Chondrocyte (in vitro differentiated cells): Measurements from ENCODE around the gene DUSP22. TPM values are rescaled to one million over a fixed set of nuclear protein-coding genes. Genes with fewer than 3 reads are reported as not detected.
A peak's percentile ranks its signal among the peaks of the same experiment; 100 is the strongest.

Experiments
- DNase-seq: peaks from one replicate; pipeline ENCODE4 v3.0.0; 2021; ENCODE audit warnings: mixed read lengths, low spot score
- H3K27ac Mint-ChIP-seq: one replicate; pipeline ENCODE4 v1.8.0; 2021; ENCODE audit warnings: mild to moderate bottlenecking, moderate library complexity, mixed read lengths; ENCODE audit not compliant: unreplicated experiment
- H3K27me3 Mint-ChIP-seq: 2 replicates; pipeline ENCODE4 v1.8.0; 2021; ENCODE audit warnings: low read depth, mixed read lengths
- H3K36me3 Mint-ChIP-seq: 2 replicates; pipeline ENCODE4 v1.8.0; 2021; ENCODE audit warnings: low read depth, mixed read lengths
- H3K4me1 Mint-ChIP-seq: 2 replicates; pipeline ENCODE4 v1.8.0; 2021; ENCODE audit warnings: low read depth, mild to moderate bottlenecking, mixed read lengths
- H3K4me3 Mint-ChIP-seq: one replicate; pipeline ENCODE4 v1.8.0; 2021; ENCODE audit warnings: mild to moderate bottlenecking, moderate library complexity, mixed read lengths; ENCODE audit not compliant: unreplicated experiment
- H3K9me3 Mint-ChIP-seq: 2 replicates; pipeline ENCODE4 v1.8.0; 2021; ENCODE audit warnings: low read depth, mixed read lengths
- CTCF ChIP-seq: fragments of 200-600 bp; sonication (generic); IDR thresholded peaks from 2 replicates; pipeline ENCODE4 v1.5.0; 2021; ENCODE audit warnings: antibody characterized with exemption, mild to moderate bottlenecking, moderate library complexity
- total RNA-seq: library from RNA; stranded (reverse); gene quantifications from 3 replicates; pipeline ENCODE4 v1.2.1, GENCODE V29; 2021

The DUSP22 gene
- total RNA-seq, 1 donor from 2014 or later = 34.2 TPM

GRCh38 chr6:351867-352289 lies 59.6 kb downstream of the DUSP22 start:
- Mint-ChIP-seq H3K9me3 (peaks cover 12% of the 10 kb centered on the region), H3K27ac (no peak overlapping the region), H3K27me3 (no peaks in the 10 kb centered on the region), H3K36me3 (peaks cover 14% of the 10 kb centered on the region), H3K4me1 (no peaks in the 10 kb centered on the region), H3K4me3 (no peak overlapping the region)
- peak; percentile 94 for DNase-seq
- no peak for TF ChIP-seq CTCF

GRCh38 chr6:352474-352873 lies 60.2 kb downstream of the DUSP22 start:
- no peak overlapping the region for H3K4me3 Mint-ChIP-seq
- no peaks in the 10 kb centered on the region for H3K27me3 Mint-ChIP-seq
- no peaks in the 10 kb centered on the region for H3K4me1 Mint-ChIP-seq
- no peak overlapping the region for H3K27ac Mint-ChIP-seq
- DNase-seq = peak; percentile 93
- peaks cover 14% of the 10 kb centered on the region for H3K36me3 Mint-ChIP-seq
- no peak for TF ChIP-seq CTCF
- H3K9me3 Mint-ChIP-seq = peaks cover 12% of the 10 kb centered on the region

GRCh38 chr6:352896-353470 lies 60.7 kb downstream of the DUSP22 start:
- no peaks in the 10 kb centered on the region for H3K4me1 Mint-ChIP-seq
- H3K27ac Mint-ChIP-seq = no peak overlapping the region
- no peak for TF ChIP-seq CTCF
- peak; percentile 82 for DNase-seq
- peaks cover 14% of the 10 kb centered on the region for H3K36me3 Mint-ChIP-seq
- peaks cover 12% of the 10 kb centered on the region for H3K9me3 Mint-ChIP-seq
- no peak overlapping the region for H3K4me3 Mint-ChIP-seq
- no peaks in the 10 kb centered on the region for H3K27me3 Mint-ChIP-seq

- H3K27me3 Mint-ChIP-seq = no peaks in the 10 kb centered on the region
- TF ChIP-seq CTCF = no peak
Measured at GRCh38 chr6:353642-354614, 61.6 kb downstream of the DUSP22 start.

GRCh38 chr6:354631-355280 lies 62.5 kb downstream of the DUSP22 start:
- no peak overlapping the region for H3K4me3 Mint-ChIP-seq
- TF ChIP-seq CTCF = no peak

More at GRCh38 chr6:353642-354614, 61.6 kb downstream of the DUSP22 start:
- peaks cover 14% of the 10 kb centered on the region for H3K9me3 Mint-ChIP-seq
- peaks cover 10% of the 10 kb centered on the region for H3K36me3 Mint-ChIP-seq
- peak; percentile 95 for DNase-seq
- H3K27ac Mint-ChIP-seq = no peak overlapping the region
- H3K4me1 Mint-ChIP-seq = no peaks in the 10 kb centered on the region
- no peak overlapping the region for H3K4me3 Mint-ChIP-seq

More at GRCh38 chr6:354631-355280, 62.5 kb downstream of the DUSP22 start:
- Mint-ChIP-seq H3K36me3 (peaks cover 6% of the 10 kb centered on the region), H3K27me3 (no peaks in the 10 kb centered on the region), H3K27ac (no peak overlapping the region), H3K4me1 (no peaks in the 10 kb centered on the region), H3K9me3 (peaks cover 14% of the 10 kb centered on the region)
- DNase-seq = peak; percentile 95
